ENCODE results near the gene TTLL5.

- TF ChIP-seq CTCF (IDR thresholded peaks at IDR 0.05), result no peak
- no peak for TF ChIP-seq POLR2A (IDR thresholded peaks at IDR 0.05)
- TF ChIP-seq EP300 (IDR thresholded peaks at IDR 0.05), result no peak
Measured at GRCh38 chr14:75865531-75865930, 204.5 kb downstream of the TTLL5 start.

Measured in tibial nerve (tissue), 4 donors.